ENCODE results near the gene CUL3. TPM values are rescaled to one million over a fixed set of nuclear protein-coding genes. Genes with fewer than 3 reads are reported as not detected.
"Not testable (repeated sequence)": the region's sequence is repeated elsewhere in the genome, so short reads cannot be mapped to it uniquely, and the experiment has no call there.

The CUL3 gene
- total RNA-seq, 1 donor from 2014 or later = 77.1 TPM

DNA sequence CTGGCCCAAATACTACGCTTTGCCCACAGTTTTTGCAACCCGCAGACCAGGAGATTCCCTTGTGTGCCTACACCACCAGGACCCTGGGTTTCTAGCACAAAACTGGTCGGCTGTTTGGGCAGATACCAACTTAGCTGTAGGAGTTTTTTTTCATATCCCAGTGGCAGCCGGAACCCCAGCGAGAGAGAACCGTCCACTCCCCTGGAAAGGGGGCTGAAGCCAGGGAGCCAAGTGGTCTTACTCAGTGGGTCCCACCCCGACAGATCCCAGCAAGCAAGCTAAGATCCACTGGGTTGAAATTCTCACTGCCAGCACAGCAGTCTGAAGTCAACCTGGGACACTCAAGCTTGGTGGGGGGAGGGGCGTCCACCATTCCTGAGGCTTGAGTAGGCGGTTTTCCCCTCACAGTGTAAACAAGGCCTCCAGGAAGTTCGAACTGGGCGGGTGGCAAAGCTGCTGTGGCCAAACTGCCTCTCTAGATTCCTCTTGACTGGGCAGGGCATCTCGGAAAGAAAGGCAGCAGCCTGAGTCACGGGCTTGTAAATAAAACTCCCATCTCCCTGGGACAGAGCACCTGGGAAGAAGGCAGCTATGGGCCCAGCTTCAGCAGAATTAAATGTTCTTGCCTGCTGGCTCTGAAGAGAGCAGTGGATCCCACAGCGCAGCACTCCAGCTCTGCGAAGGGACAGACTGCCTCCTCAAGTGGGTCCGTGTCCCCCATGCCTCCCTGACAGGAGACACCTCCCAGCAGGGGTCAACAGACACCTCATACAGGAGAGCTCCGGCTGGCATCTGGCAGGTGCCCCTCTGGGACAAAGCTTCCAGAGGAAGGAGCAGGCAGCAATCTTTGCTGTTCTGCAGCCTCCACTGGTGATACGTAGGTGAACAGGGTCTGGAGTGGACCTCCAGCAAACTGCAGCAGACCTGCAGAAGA, 99.8 kb downstream of the CUL3 start:
- DNase-seq (ENCODE audit: low spot score) = not testable (repeated sequence)

GRCh38 chr2:224479826-224480225, 105.3 kb downstream of the CUL3 start:
- no peak for DNase-seq (ENCODE audit: low spot score)

DNA sequence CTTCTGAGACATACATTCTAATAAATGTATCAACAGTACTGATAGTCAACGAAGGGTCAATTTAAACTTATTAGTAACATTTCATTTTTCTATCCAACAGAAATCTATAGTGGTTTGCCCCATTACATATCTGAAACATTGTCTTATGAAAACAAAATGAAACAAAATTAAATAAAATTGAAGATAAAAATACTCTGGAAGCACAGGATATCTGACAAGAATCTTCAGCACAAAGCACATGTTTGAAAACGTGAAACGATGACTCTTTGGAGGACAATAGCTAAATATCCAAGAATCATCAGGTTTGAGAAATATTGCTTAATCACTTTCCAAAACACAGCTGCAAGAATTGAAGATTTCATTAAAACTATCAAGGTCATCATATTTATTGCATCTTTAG, 112.3 kb downstream of the CUL3 start:
- DNase-seq (ENCODE audit: low spot score) = no peak

GRCh38 chr2:224472137-224472536, 113.0 kb downstream of the CUL3 start:
- no peak for DNase-seq (ENCODE audit: low spot score)

DNA sequence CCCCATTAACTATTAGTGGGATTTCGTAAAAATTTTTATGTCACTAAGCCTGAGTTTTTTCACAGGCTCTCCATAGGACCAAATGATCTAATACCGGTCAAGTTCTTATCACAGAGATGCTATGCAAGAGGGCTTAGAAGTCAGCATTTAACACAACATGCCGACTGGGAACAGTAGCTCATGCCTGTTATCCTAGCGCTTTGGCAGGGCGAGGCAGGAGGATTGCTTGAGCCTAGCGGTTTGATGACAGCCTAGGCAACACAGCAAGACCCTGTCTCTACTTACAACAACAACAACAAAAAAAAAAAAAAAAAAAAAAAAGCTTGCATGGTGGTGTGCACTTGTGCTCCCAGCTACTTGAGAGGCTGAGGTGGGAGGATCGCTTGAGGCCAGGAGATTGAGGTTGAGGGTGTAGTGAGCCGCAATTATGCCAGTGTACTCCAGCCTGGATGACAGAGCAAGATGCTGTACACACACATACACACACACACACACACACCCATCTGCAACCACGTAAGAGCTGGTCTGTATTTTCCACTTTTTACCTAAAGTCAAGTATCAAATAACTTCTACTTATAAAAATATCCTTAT, 115.7 kb downstream of the CUL3 start:
- DNase-seq (ENCODE audit: low spot score) = no peak

- no peak for DNase-seq (ENCODE audit: low spot score)
These were observed 118.8 kb downstream of the CUL3 start for GRCh38 chr2:224466304-224466895.

DNA sequence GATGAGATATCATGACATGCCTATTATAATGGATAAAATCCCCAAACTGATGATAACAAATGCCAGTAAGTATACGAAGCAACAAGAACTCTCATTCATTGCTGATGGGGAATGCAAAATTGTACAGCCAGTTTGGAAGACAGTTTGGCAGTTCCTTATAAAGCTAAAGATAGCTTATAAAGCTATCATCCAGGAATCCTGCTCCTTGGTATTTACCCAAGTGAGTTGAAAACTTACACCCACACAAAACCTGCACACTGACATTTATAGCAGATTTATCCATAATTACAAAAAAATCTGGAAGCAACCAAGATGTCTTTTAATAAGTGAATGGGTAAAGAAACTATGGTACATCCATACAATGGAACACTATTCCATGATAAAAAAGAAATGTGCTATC, 123.8 kb downstream of the CUL3 start:
- no peak for DNase-seq (ENCODE audit: low spot score)

GRCh38 chr2:224457408-224458096, 127.6 kb downstream of the CUL3 start:
- DNase-seq (ENCODE audit: low spot score) = no peak

DNA sequence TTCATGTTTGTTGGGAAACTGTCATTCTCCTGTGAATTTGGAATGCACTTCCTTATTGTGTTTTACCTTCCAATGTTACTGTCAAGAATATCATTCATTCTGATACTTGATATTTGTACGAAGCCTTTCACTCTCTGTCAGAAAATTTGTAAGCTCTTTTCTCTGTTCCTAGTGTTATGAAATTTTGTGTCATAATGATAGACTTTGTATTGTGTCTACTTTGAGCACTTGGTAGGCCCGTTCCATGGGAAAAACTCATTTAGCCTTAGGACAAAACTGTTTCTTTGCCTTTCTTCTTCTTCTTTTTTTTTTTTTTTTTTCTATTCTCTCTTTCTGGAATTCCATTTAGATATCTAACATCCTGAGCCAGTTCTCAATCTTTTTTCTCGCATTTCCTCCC, 131.3 kb downstream of the CUL3 start:
- DNase-seq (ENCODE audit: low spot score) = no peak

DNA sequence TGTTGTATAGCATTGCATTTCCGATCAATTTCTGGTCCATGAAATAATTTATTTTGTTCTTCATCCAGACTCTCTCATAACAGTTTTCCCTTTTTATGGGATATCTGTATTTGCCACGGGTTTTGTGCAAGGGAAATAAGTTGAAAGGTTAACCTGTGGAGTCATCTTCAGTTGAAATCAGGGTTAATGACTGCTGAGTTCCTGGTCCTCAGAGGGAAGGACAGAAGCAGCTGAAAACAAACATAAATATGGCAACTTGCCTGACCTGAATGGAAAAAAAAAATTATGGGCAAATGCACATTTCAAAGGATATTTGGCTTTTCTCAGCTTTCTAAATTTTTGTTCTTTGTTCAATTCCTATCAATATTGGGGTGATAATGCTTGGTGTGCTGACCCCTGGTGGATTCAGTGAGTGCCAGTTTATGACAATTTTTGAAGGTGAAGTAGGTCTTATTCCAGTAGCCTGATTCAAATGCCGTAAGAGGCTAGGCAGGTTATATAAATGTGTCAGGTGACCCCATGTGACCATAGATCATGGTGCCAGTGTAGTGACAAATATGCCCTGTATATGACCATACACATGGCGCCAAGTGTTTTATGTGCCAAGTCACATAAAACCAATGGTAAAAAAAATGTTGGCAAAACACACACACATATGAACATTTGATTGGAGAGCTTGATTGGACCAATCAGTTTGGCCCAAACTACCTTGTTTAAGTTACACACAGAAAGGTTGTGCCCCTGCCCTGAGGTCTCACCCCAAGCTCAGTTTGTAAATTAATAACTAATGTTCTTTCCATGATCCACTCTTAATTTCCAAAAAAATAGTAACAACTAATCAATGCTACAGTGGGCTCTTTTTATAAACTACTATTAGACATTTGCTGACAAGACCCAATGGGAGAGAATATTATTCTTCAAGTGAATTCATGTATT, 135.7 kb downstream of the CUL3 start:
- no peak for DNase-seq (ENCODE audit: low spot score)

DNA sequence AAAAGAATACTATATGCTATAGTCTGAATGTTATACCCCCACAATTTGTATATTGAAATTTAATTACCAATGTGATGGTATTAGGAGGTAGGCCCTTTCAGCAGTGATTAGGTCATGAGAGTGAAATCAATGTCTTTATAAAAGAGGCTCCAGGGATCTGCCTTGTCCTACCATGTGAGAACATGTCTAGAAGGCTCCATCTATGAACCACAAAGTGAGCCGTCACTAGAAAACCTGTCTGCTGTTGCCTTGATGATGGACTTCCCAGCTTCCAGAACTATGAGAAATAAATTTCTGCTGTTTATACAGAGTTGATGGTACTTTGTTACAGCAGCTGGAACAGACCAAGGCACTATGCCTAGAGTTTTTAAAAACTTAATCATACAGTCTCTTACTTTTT, 136.9 kb downstream of the CUL3 start:
- no peak for DNase-seq (ENCODE audit: low spot score)

GRCh38 chr2:224444783-224445182, 140.4 kb downstream of the CUL3 start:
- no peak for DNase-seq (ENCODE audit: low spot score)

DNA sequence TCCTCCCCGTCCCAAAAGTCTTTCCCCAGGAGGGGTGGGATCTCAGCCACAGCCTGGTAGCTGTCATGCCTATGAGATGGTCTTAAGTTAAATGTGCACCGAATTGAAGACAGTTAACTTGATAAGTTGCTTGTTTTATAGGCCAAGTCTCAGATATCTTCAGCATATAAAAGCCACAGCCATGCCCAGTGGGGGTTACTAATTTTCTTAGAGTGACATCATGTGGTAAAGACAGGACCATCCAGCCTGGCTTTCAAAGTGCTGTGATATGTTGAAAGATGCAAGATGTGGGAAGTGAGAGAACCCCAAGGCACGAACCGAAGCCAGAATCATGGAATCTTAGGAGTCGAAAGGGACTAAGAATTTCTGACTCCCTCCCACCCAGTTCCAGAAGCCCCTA, 141.1 kb downstream of the CUL3 start:
- DNase-seq (ENCODE audit: low spot score) = no peak

DNA sequence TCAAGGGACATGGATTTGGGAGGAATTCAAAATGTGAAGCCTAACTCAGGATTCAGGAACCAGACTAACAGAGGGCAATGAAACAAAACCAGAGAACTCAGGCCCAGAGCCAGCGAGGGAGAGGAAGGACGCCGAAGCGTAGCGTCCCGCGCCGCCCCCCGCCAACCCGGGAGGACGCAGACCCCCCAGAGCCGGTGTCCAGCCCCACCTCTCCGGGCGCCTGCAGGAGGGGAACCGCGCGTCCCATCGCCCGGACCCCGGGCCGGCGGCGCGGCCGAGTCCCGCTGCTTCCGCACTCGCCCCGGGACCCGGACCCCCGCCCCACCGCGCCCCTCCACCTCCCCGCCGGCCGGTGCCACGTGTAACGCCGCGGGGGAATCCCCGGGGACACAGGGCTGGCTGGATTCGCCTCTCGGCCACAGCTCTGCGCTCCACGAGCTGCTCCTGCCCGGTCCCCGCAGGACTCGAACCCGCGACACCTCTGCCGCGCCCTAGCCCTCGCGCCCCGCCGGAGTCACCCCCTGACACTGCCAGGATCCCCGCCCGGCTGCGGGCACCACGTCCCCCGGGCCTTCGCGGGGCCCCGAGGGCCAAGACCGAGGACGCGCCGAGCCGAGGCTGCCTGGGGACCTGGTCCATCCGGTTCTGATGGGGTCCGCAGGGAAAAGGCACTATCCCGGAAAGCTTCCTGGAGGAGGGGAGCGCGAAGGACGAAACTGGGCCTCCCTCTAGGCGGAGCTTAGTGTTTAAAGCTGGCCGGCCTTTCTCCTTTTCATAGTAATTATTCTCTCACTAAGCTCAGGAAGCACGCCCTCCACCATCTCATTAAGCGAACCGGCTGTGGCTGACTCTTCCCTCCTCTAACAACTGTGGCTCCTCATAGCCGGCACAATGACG, 142.8 kb downstream of the CUL3 start:
- DNase-seq (ENCODE audit: low spot score) = no peak

GRCh38 chr2:224440988-224441387, 144.2 kb downstream of the CUL3 start:
- no peak for DNase-seq (ENCODE audit: low spot score)

DNA sequence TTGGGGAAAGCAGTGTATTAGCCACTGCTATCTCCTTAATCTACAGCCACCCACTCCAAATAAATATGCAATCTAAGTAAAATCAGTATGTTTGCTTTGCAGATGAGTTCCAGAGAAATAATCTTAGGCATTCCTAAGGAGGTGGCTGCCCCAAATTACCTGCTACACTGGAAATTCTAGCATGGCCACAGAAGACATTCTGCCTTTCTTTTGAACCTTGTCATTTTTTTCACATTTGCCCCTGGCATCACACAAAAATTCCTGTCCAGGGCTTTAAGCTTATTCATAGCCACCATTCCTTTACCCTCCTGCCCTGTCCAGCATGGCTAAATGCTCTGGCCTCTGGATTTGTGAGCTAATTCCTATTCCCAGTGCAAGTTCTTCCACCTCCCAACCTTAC, 146.4 kb downstream of the CUL3 start:
- no peak for DNase-seq (ENCODE audit: low spot score)

GRCh38 chr2:224436634-224437033, 148.5 kb downstream of the CUL3 start:
- no peak for DNase-seq (ENCODE audit: low spot score)

DNA sequence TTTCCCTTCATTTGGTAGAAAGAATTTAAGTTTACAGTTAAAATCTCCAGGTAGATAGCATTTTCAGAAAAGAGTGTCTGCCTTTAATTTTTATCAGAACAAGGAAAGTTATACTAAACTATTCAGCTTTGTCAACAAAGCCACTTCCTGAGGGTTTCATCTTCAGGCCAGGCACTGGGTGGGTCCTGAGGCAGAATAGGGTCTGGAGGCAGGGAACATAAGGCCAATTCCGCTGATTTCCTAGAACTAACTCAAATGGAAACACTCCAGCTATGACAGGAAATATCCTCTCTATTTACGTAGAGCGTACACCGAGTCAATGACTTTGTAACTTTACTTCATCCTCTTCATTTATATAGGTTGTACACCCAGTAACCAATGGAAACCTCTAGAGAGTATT, 150.5 kb downstream of the CUL3 start:
- no peak for DNase-seq (ENCODE audit: low spot score)

DNA sequence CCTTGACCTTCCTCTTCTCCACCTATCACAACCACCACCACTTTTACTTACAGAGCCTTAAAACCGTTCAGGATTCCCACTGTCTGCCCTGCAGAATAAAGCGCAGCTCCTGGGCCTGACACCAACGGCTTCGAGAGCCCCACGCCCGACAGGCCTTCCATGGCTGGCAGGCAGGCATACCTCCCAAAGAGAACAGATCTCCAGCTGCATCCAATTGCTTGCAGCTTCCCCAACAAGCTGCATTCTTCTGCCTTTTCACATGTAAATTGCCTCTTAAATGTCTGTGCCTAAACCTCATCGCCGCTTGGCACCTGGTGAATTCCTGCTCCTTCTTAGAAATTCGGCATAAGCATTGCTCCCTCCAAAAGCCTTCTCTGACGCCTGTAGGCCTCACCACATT, 151.7 kb downstream of the CUL3 start:
- DNase-seq (ENCODE audit: low spot score) = no peak
